ENCODE data around the gene SLC6A15.
A peak's percentile ranks its signal among the peaks of the same experiment; 100 is the strongest.

SLC6A15 gene

DNA sequence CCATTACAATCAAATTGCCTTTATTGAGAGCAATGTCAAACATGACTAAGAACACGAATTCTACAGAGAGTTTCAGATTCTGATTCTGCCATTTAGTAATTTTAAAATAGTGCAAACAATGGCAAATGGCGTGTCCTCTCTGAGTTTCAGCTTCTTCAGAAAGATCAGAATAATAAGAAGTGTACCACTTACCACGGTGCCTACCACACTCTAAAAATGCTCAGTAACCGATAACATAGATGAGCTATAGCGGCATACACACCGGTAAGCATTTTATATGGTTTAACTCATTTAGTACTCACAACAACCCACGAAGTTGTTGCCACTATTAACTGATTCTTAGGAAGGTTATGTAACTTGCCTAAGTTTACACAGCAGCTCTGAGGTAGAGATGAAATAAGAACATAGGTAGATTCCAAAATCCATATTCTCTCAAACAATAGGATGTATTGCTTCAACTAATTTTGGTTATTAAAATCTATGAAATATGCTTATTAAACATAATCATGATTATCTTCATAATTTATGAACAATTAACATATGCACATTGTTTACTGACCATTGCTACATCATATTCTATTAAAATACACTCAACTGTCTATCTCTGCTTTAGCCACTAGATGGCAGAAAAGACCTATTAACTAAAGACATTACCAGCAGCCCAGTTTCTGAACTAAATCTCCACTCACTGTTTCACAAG is 38.3 kb downstream of the SLC6A15 start:
- DNase-seq (ENCODE audit: low read depth), result peak; percentile 14

GRCh38 chr12:84862186-84862585 is 50.4 kb downstream of the SLC6A15 start:
- DNase-seq (ENCODE audit: low read depth), result no peak

DNA sequence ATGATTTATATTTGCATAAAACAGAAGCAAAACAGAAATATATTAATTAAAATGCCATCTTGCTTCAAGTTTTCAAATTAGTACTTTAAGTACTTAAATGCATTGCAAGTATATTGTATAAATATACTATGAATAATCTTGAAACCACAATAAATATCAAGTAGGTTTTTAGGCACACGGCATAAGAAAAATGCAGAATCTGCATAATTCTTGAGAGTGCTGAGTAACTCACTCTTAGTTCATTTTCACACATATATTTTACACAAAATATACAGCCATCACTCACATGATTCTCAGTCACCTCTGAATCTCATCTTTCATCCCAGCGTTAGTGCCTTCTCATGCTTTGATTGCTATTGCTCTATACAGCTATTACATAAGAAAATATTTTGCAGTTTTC is 51.9 kb downstream of the SLC6A15 start:
- no peak for DNase-seq (ENCODE audit: low read depth)

GRCh38 chr12:84858796-84859195 is 53.8 kb downstream of the SLC6A15 start:
- DNase-seq (ENCODE audit: low read depth), result no peak

DNA sequence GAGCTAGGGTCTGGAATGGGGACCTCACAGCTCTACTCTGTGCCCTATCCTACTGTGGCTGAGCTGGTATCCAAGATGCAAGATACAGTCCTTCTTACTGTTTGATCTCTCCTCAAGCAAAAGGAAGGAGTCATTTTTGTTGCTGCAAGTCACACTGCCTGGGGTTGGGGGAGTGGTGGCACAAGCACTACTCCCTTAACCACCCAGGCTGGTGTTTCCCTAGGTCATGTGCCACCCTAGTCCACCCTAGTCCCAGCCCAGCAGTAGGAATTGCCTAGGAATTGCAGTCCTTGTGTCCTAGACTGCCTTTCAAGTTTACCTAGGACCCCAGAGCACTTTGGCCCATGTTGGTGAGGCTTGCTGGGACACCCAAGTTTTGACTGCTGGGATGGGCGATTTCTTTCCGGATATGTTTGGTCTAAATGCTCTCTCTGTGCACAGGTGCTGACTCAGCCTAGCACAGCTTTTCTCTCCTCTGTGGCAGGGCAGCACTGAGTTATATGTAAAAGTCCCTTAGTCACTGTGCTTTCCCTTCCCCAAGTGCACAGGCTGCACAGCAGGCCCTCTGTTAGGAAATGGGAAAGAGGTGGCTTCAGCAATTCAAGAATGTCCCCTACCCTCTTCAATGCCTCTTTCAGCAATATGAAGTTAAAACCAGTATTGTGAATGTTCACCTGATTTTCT is 54.9 kb downstream of the SLC6A15 start:
- DNase-seq (ENCODE audit: low read depth), result no peak

- no peak for DNase-seq (ENCODE audit: low read depth)
Observed at GRCh38 chr12:84856156-84856900, 56.3 kb downstream of the SLC6A15 start.

DNA sequence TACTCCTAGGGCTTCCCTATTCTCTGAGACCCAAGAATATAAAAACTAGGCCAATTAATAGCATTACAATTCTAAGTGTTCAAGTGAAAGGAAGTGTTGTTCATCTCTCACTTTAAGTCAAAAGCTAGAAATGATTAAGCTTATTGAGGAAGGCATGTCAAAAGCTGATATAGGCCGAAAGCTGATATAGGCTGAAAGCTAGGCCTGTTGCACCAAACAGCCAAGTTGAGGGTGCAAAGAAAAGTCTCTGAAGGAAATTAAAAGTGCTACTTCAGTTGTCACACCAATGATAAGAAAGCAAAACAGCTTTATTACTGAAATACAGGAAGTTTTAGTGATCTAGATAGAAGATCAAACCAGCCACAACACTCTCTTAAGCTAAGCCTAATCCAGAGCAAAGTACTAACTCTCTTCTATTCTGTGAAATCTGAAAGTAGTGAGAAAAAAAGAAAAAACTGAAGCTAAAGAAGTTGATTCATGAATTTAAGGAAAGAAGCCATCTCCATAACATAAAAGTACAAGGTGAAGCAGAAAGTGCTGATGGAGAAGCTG is 68.9 kb downstream of the SLC6A15 start:
- DNase-seq (ENCODE audit: low read depth), result no peak

- DNase-seq (ENCODE audit: low read depth), result peak; percentile 22
Observed at GRCh38 chr12:84842406-84843013, 70.1 kb downstream of the SLC6A15 start.

GRCh38 chr12:84841591-84841990 is 71.0 kb downstream of the SLC6A15 start:
- DNase-seq (ENCODE audit: low read depth), result no peak

- DNase-seq (ENCODE audit: low read depth), result no peak
Observed at GRCh38 chr12:84840356-84840755, 72.2 kb downstream of the SLC6A15 start.

GRCh38 chr12:84826925-84827324 is 85.7 kb downstream of the SLC6A15 start:
- DNase-seq (ENCODE audit: low read depth), result no peak

GRCh38 chr12:84825149-84825548 is 87.5 kb downstream of the SLC6A15 start:
- no peak for DNase-seq (ENCODE audit: low read depth)

DNA sequence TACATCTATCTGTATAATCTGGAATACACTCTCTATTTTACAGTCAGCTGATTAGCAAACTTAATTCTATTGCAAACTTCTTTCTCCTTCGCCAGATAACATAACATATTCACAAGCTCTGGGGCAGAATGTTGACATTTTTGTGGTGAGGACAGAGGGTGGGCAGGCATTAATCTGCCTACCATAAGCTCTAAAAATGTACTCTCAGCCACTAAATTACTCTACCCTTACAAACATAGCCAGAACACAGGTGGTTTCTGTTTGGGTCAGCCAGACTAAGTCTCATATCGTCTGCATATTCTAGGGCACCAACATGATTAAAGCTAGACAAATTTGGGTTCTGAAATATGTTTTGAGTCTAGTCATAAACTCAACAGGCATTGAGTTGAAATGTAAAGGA is 90.1 kb downstream of the SLC6A15 start:
- peak; percentile 66 for DNase-seq (ENCODE audit: low read depth)

GRCh38 chr12:84816916-84817695 is 95.5 kb downstream of the SLC6A15 start:
- DNase-seq (ENCODE audit: low read depth), result no peak

- DNase-seq (ENCODE audit: low read depth), result no peak
Observed at GRCh38 chr12:84814664-84815245, 97.8 kb downstream of the SLC6A15 start.

GRCh38 chr12:84813780-84814663 is 98.6 kb downstream of the SLC6A15 start:
- no peak for DNase-seq (ENCODE audit: low read depth)

- no peak for DNase-seq (ENCODE audit: low read depth)
Observed at GRCh38 chr12:84811291-84811690, 101.3 kb downstream of the SLC6A15 start.

- DNase-seq (ENCODE audit: low read depth), result no peak
Observed at GRCh38 chr12:84810611-84811010, 102.0 kb downstream of the SLC6A15 start.

Data from HS-27A (cell line).